ENCODE measurements around the gene UBTD2. TPM values are rescaled to one million over a fixed set of nuclear protein-coding genes. Genes with fewer than 3 reads are reported as not detected.

UBTD2 gene
- polyA plus RNA-seq, 1 donor from 2014 or later, result 89.9 TPM

DNA sequence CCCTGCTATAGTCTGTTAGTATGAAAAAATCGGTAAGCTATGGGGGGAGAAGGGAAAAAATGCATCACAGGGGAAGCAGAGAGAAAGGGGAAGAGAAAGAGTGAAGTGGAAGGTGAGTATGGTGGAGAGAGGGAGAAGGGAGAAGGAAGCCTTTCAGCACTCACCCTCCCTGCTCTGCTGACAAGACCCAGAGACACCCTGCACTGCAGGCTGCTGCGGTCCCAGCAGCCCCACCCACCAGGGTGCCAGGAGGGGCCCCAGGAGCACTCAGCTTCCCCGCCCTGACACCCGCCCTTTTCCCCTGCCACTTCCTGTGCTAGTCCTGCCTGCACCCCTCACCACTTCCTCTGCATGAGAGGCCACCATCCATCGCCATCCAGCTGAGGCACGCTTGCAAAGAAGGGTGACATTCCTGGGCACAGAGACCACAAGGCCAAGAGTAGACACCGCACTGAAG lies 108.3 kb downstream of the UBTD2 start:
- H3K9me2 ChIP-seq (ENCODE audit: insufficient read depth, low read length), result no peaks in the 10 kb centered on the region
- no peaks in the 10 kb centered on the region for H3K79me2 ChIP-seq (replicated peaks; ENCODE audit: insufficient read depth, low read length)
- TF ChIP-seq EP300 (conservative IDR thresholded peaks at IDR 0.05; ENCODE audit: poor library complexity, severe bottlenecking), result no peak
- TF ChIP-seq MXI1 (conservative IDR thresholded peaks at IDR 0.05; ENCODE audit: poor library complexity, severe bottlenecking), result no peak
- no peak for TF ChIP-seq RAD21 (conservative IDR thresholded peaks at IDR 0.05)
- no peak for TF ChIP-seq EZH2 (IDR thresholded peaks at IDR 0.05; ENCODE audit: borderline replicate concordance, insufficient read depth, low read length, poor library complexity, severe bottlenecking)
- TF ChIP-seq, protein P1, sequence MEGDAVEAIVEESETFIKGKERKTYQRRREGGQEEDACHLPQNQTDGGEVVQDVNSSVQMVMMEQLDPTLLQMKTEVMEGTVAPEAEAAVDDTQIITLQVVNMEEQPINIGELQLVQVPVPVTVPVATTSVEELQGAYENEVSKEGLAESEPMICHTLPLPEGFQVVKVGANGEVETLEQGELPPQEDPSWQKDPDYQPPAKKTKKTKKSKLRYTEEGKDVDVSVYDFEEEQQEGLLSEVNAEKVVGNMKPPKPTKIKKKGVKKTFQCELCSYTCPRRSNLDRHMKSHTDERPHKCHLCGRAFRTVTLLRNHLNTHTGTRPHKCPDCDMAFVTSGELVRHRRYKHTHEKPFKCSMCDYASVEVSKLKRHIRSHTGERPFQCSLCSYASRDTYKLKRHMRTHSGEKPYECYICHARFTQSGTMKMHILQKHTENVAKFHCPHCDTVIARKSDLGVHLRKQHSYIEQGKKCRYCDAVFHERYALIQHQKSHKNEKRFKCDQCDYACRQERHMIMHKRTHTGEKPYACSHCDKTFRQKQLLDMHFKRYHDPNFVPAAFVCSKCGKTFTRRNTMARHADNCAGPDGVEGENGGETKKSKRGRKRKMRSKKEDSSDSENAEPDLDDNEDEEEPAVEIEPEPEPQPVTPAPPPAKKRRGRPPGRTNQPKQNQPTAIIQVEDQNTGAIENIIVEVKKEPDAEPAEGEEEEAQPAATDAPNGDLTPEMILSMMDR (IDR thresholded peaks at IDR 0.05; ENCODE audit: poor library complexity, severe bottlenecking), result no peak
- no peak for TF ChIP-seq POLR2AphosphoS5 (IDR thresholded peaks at IDR 0.05)
- TF ChIP-seq, protein P2, sequence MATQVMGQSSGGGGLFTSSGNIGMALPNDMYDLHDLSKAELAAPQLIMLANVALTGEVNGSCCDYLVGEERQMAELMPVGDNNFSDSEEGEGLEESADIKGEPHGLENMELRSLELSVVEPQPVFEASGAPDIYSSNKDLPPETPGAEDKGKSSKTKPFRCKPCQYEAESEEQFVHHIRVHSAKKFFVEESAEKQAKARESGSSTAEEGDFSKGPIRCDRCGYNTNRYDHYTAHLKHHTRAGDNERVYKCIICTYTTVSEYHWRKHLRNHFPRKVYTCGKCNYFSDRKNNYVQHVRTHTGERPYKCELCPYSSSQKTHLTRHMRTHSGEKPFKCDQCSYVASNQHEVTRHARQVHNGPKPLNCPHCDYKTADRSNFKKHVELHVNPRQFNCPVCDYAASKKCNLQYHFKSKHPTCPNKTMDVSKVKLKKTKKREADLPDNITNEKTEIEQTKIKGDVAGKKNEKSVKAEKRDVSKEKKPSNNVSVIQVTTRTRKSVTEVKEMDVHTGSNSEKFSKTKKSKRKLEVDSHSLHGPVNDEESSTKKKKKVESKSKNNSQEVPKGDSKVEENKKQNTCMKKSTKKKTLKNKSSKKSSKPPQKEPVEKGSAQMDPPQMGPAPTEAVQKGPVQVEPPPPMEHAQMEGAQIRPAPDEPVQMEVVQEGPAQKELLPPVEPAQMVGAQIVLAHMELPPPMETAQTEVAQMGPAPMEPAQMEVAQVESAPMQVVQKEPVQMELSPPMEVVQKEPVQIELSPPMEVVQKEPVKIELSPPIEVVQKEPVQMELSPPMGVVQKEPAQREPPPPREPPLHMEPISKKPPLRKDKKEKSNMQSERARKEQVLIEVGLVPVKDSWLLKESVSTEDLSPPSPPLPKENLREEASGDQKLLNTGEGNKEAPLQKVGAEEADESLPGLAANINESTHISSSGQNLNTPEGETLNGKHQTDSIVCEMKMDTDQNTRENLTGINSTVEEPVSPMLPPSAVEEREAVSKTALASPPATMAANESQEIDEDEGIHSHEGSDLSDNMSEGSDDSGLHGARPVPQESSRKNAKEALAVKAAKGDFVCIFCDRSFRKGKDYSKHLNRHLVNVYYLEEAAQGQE (IDR thresholded peaks at IDR 0.05; ENCODE audit: borderline replicate concordance), result no peak
- no peak for TF ChIP-seq SMC3 (conservative IDR thresholded peaks at IDR 0.05; ENCODE audit: poor library complexity)
- TF ChIP-seq TAF1 (IDR thresholded peaks at IDR 0.05; ENCODE audit: low read depth), result no peak
- H3K36me3 ChIP-seq (ENCODE audit: insufficient read depth, low read length), result no peaks in the 10 kb centered on the region
- H3K4me3 ChIP-seq (ENCODE audit: low read length), result no peak overlapping the region
- no peaks in the 10 kb centered on the region for H3K9me3 ChIP-seq (ENCODE audit: low read length)
- no peak overlapping the region for H2AFZ ChIP-seq (ENCODE audit: low read depth, low read length)
- no peaks in the 10 kb centered on the region for H4K20me1 ChIP-seq (ENCODE audit: insufficient read depth)
- no peaks in the 10 kb centered on the region for H3K27me3 ChIP-seq (ENCODE audit: insufficient read depth, low read depth, low read length)
- no peaks in the 10 kb centered on the region for H3F3A ChIP-seq (ENCODE audit: insufficient read depth, low read length, poor library complexity, severe bottlenecking)
- no peak overlapping the region for H3K9ac ChIP-seq (ENCODE audit: low read length)
- H3K4me2 ChIP-seq (ENCODE audit: low read length), result no peak overlapping the region
- no peak overlapping the region for H3K27ac ChIP-seq (ENCODE audit: low read length)

DNA sequence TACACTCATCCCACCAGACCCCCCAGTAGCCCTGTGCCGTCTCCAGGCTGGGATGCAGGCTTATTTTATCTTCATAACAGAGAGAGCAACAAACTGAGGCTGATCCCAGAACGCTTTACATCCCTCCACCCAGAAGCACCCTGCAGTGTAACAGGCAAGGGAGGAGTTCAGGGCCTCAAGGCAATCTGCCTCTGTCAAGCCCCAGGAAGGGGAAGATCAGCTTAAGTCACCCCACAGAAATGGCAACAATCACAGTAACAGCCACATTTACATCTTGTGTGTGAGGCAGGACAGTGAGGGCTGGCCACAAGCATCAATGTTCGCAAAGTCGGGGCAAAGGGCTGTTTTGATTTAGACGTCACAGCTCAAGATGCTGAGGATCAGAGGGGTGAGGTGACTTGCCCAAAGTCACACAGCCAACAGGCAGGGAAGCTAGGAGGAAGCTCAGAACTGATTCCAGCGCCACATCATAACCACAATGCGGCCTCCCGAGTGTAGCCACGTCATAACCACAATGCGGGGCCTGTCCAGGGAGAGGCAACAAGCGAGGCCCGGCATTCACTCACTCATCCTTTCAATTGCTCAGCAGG lies 109.9 kb downstream of the UBTD2 start:
- Histone ChIP-seq H2AFZ (ENCODE audit: low read depth, low read length) (no peak overlapping the region), H3K36me3 (ENCODE audit: insufficient read depth, low read length) (no peaks in the 10 kb centered on the region), H3K27me3 (ENCODE audit: insufficient read depth, low read depth, low read length) (no peaks in the 10 kb centered on the region), H3K4me2 (ENCODE audit: low read length) (no peak overlapping the region), H3F3A (ENCODE audit: insufficient read depth, low read length, poor library complexity, severe bottlenecking) (no peaks in the 10 kb centered on the region), H3K27ac (ENCODE audit: low read length) (no peak overlapping the region), H4K20me1 (ENCODE audit: insufficient read depth) (no peaks in the 10 kb centered on the region), H3K9ac (ENCODE audit: low read length) (no peak overlapping the region), H3K4me3 (ENCODE audit: low read length) (no peak overlapping the region), H3K9me3 (ENCODE audit: low read length) (no peaks in the 10 kb centered on the region), H3K79me2 (replicated peaks; ENCODE audit: insufficient read depth, low read length) (no peaks in the 10 kb centered on the region), H3K9me2 (ENCODE audit: insufficient read depth, low read length) (no peaks in the 10 kb centered on the region)
- TF ChIP-seq EZH2 (IDR thresholded peaks at IDR 0.05; ENCODE audit: borderline replicate concordance, insufficient read depth, low read length, poor library complexity, severe bottlenecking) (no peak), TAF1 (IDR thresholded peaks at IDR 0.05; ENCODE audit: low read depth) (no peak), POLR2AphosphoS5 (IDR thresholded peaks at IDR 0.05) (no peak), MXI1 (conservative IDR thresholded peaks at IDR 0.05; ENCODE audit: poor library complexity, severe bottlenecking) (no peak), EP300 (conservative IDR thresholded peaks at IDR 0.05; ENCODE audit: poor library complexity, severe bottlenecking) (no peak), SMC3 (conservative IDR thresholded peaks at IDR 0.05; ENCODE audit: poor library complexity) (no peak), RAD21 (conservative IDR thresholded peaks at IDR 0.05) (no peak)
- TF ChIP-seq, protein P2 (IDR thresholded peaks at IDR 0.05; ENCODE audit: borderline replicate concordance), result no peak
- TF ChIP-seq, protein P1 (IDR thresholded peaks at IDR 0.05; ENCODE audit: poor library complexity, severe bottlenecking), result no peak
